WTC11 (cell line): ENCODE results near the gene NAALADL2. TPM values are rescaled to one million over a fixed set of nuclear protein-coding genes. Genes with fewer than 3 reads are reported as not detected.

Source experiments
- ATAC-seq: fragments of 200-7000 bp; cut with Tn5 transposase; 2 replicates; pipeline ENCODE4 v1.10.0; 2021; ENCODE audit warnings: mild to moderate bottlenecking, moderate library complexity
- CTCF ChIA-PET: fragments of 300-600 bp; sonication (Branson Sonifier 250); formaldehyde crosslinking; loops from one replicate; lab custom pipeline; 2021; ENCODE audit warnings: antibody characterized with exemption; lab: Charles Lee
- POLR2A ChIA-PET: fragments of 350-600 bp; sonication (Branson Sonifier 250); formaldehyde crosslinking; loops from one replicate; lab custom pipeline; 2021; ENCODE audit warnings: antibody characterized with exemption; lab: Charles Lee
- DNase-seq: peaks from one replicate; pipeline ENCODE4 v3.0.0; 2021; ENCODE audit warnings: low spot score
- H3K27ac Mint-ChIP-seq: 2 replicates; pipeline ENCODE4 v1.8.0; 2021; ENCODE audit warnings: mixed read lengths
- H3K27me3 Mint-ChIP-seq: 2 replicates; pipeline ENCODE4 v1.8.0; 2021; ENCODE audit warnings: low read depth, mild to moderate bottlenecking, moderate library complexity, mixed read lengths
- H3K36me3 Mint-ChIP-seq: 2 replicates; pipeline ENCODE4 v1.8.0; 2021; ENCODE audit warnings: mixed read lengths
- H3K4me1 Mint-ChIP-seq: 2 replicates; pipeline ENCODE4 v1.8.0; 2022; ENCODE audit warnings: mixed read lengths
- H3K4me3 Mint-ChIP-seq: 2 replicates; pipeline ENCODE4 v1.8.0; 2021; ENCODE audit warnings: mild to moderate bottlenecking, moderate library complexity, mixed read lengths
- H3K9me3 Mint-ChIP-seq: 2 replicates; pipeline ENCODE4 v1.8.0; 2021; ENCODE audit warnings: mixed read lengths
- AR ChIP-seq: fragments of 250-450 bp; sonication (Bioruptor Pico); IDR thresholded peaks from 2 replicates; pipeline ENCODE4 v1.9.0; 2021; ENCODE audit warnings: mild to moderate bottlenecking
- ATF3 ChIP-seq: sonication (generic); formaldehyde crosslinking; conservative IDR thresholded peaks from 2 replicates; pipeline ENCODE4 v1.8.1; 2022; ENCODE audit warnings: mild to moderate bottlenecking, missing genetic modification reagents
- CREB1 ChIP-seq: sonication (generic); formaldehyde crosslinking; IDR thresholded peaks from 2 replicates; pipeline ENCODE4 v1.8.0; 2023; ENCODE audit warnings: mild to moderate bottlenecking, missing genetic modification reagents
- CTCF ChIP-seq: fragments of 200-600 bp; IDR thresholded peaks from 2 replicates; pipeline ENCODE4 v1.8.0; 2022; ENCODE audit warnings: antibody characterized with exemption
- E2F1 ChIP-seq: sonication (generic); formaldehyde crosslinking; IDR thresholded peaks from 2 replicates; pipeline ENCODE4 v1.8.0; 2022; ENCODE audit warnings: mild to moderate bottlenecking, missing genetic modification reagents
- ELF4 ChIP-seq: sonication (generic); formaldehyde crosslinking; IDR thresholded peaks from 2 replicates; pipeline ENCODE4 v1.8.1; 2022; ENCODE audit warnings: low read depth, mild to moderate bottlenecking, moderate library complexity, missing genetic modification reagents
- ETV6 ChIP-seq: sonication (generic); formaldehyde crosslinking; IDR thresholded peaks from 2 replicates; pipeline ENCODE4 v1.8.1; 2022; ENCODE audit warnings: mild to moderate bottlenecking, missing genetic modification reagents
- FOXJ3 ChIP-seq: sonication (generic); formaldehyde crosslinking; IDR thresholded peaks from 2 replicates; pipeline ENCODE4 v1.9.0; 2021; ENCODE audit warnings: missing genetic modification reagents, mild to moderate bottlenecking, borderline replicate concordance
- FOXK1 ChIP-seq: sonication (generic); formaldehyde crosslinking; IDR thresholded peaks from 2 replicates; pipeline ENCODE4 v1.8.0; 2022; ENCODE audit warnings: mild to moderate bottlenecking, moderate library complexity, missing genetic modification reagents
- GRHL2 ChIP-seq: fragments of 250-450 bp; sonication (Bioruptor Pico); IDR thresholded peaks from 2 replicates; pipeline ENCODE4 v1.8.0; 2022; ENCODE audit warnings: mild to moderate bottlenecking, moderate library complexity; ENCODE audit not compliant: insufficient replicate concordance, severe bottlenecking
- HMGA2 ChIP-seq: fragments of 250-450 bp; sonication (Bioruptor Pico); IDR thresholded peaks from 2 replicates; pipeline ENCODE4 v1.4.0; 2021; ENCODE audit warnings: mild to moderate bottlenecking, moderate library complexity
- HMGXB4 ChIP-seq: sonication (generic); formaldehyde crosslinking; IDR thresholded peaks from 2 replicates; pipeline ENCODE4 v1.8.1; 2023; ENCODE audit warnings: mild to moderate bottlenecking, moderate library complexity, missing genetic modification reagents
- IRF2 ChIP-seq: sonication (generic); formaldehyde crosslinking; IDR thresholded peaks from 2 replicates; pipeline ENCODE4 v1.8.0; 2022; ENCODE audit warnings: low read depth, missing genetic modification reagents, borderline replicate concordance
- RELA ChIP-seq: sonication (generic); formaldehyde crosslinking; IDR thresholded peaks from 2 replicates; pipeline ENCODE4 v1.8.1; 2022; ENCODE audit warnings: missing genetic modification reagents, mild to moderate bottlenecking, borderline replicate concordance
- SMAD3 ChIP-seq: sonication (generic); formaldehyde crosslinking; IDR thresholded peaks from 2 replicates; pipeline ENCODE4 v1.8.0; 2022; ENCODE audit warnings: missing genetic modification reagents, mild to moderate bottlenecking, borderline replicate concordance
- SP1 ChIP-seq: sonication (generic); formaldehyde crosslinking; conservative IDR thresholded peaks from 2 replicates; pipeline ENCODE4 v1.8.1; 2022; ENCODE audit warnings: missing genetic modification reagents
- TCF7 ChIP-seq: sonication (generic); formaldehyde crosslinking; IDR thresholded peaks from 2 replicates; pipeline ENCODE4 v1.8.0; 2022; ENCODE audit warnings: mild to moderate bottlenecking, low read depth, missing genetic modification reagents, moderate library complexity
- USF2 ChIP-seq: sonication (generic); formaldehyde crosslinking; IDR thresholded peaks from 2 replicates; pipeline ENCODE4 v1.8.1; 2023; ENCODE audit warnings: mild to moderate bottlenecking, missing genetic modification reagents, moderate library complexity
- ZMAT4 ChIP-seq: fragments of 250-450 bp; sonication (Bioruptor Pico); IDR thresholded peaks from 2 replicates; pipeline ENCODE4 v1.9.0; 2021; ENCODE audit warnings: mild to moderate bottlenecking
- ZNF219 ChIP-seq: sonication (generic); formaldehyde crosslinking; IDR thresholded peaks from 2 replicates; pipeline ENCODE4 v1.8.0; 2023; ENCODE audit warnings: missing genetic modification reagents, mild to moderate bottlenecking, borderline replicate concordance
- ZNF232 ChIP-seq: sonication (generic); formaldehyde crosslinking; IDR thresholded peaks from 2 replicates; pipeline ENCODE4 v1.8.0; 2022; ENCODE audit warnings: mild to moderate bottlenecking, missing genetic modification reagents
- ZNF263 ChIP-seq: sonication (generic); formaldehyde crosslinking; IDR thresholded peaks from 2 replicates; pipeline ENCODE4 v1.8.1; 2022; ENCODE audit warnings: low read depth, mild to moderate bottlenecking, moderate library complexity, missing genetic modification reagents
- ZNF317 ChIP-seq: sonication (generic); formaldehyde crosslinking; IDR thresholded peaks from 2 replicates; pipeline ENCODE4 v1.8.1; 2023; ENCODE audit warnings: low read depth, mild to moderate bottlenecking, moderate library complexity, missing genetic modification reagents, borderline replicate concordance
- ZNF396 ChIP-seq: fragments of 250-450 bp; sonication (Bioruptor Pico); IDR thresholded peaks from 2 replicates; pipeline ENCODE4 v1.8.0; 2021; ENCODE audit warnings: mild to moderate bottlenecking, moderate library complexity, borderline replicate concordance
- total RNA-seq: library from RNA; stranded (reverse); gene quantifications from 3 replicates; pipeline ENCODE4 v1.2.3, GENCODE V29; 2021

Gene NAALADL2
- total RNA-seq, 1 experiment from 2014 or later, result 1.2 TPM

- no peak for TF ChIP-seq E2F1
- no peak for TF ChIP-seq GRHL2
- TF ChIP-seq ZNF232 (CRISPR knock-in tag), result no peak
Observed at GRCh38 chr3:175246234-175246633, 387.1 kb downstream of the NAALADL2 start (continued).

GRCh38 chr3:175246766-175247165 is 387.6 kb downstream of the NAALADL2 start:
- ChIA-PET POLR2A (no interaction called here), CTCF (no interaction called here)
- H3K36me3 Mint-ChIP-seq, result no peaks in the 10 kb centered on the region
- ATAC-seq (no peak), DNase-seq (no peak)
- no peak for TF ChIP-seq USF2 (CRISPR knock-in tag)
- no peak for TF ChIP-seq ETV6 (CRISPR knock-in tag)
- TF ChIP-seq HMGXB4 (CRISPR knock-in tag), result no peak
- TF ChIP-seq ZNF219, result no peak
- no peak for TF ChIP-seq HMGA2
- no peak for TF ChIP-seq ELF4
- TF ChIP-seq TCF7 (CRISPR knock-in tag), result no peak
- no peak for TF ChIP-seq AR (CRISPR knock-in tag)
- TF ChIP-seq FOXJ3 (CRISPR knock-in tag), result no peak
- TF ChIP-seq CREB1 (CRISPR knock-in tag), result no peak
- no peak for TF ChIP-seq RELA
- no peak for TF ChIP-seq ZMAT4
- H3K4me1 Mint-ChIP-seq, result no peaks in the 10 kb centered on the region
- peaks cover 37% of the 10 kb centered on the region for H3K27me3 Mint-ChIP-seq
- no peak overlapping the region for H3K4me3 Mint-ChIP-seq
- H3K27ac Mint-ChIP-seq, result no peak overlapping the region
- H3K9me3 Mint-ChIP-seq, result no peaks in the 10 kb centered on the region

- Mint-ChIP-seq H3K27me3 (peaks cover 37% of the 10 kb centered on the region), H3K27ac (no peak overlapping the region), H3K4me1 (peaks cover 5% of the 10 kb centered on the region), H3K4me3 (no peak overlapping the region), H3K9me3 (no peaks in the 10 kb centered on the region), H3K36me3 (no peaks in the 10 kb centered on the region)
- ATAC-seq (no peak), DNase-seq (no peak)
- ChIA-PET POLR2A (no interaction called here), CTCF (no interaction called here)
- TF ChIP-seq ELF4, result no peak
- TF ChIP-seq ZNF317 (CRISPR knock-in tag), result no peak
- no peak for TF ChIP-seq SMAD3 (CRISPR knock-in tag)
- TF ChIP-seq CTCF, result no peak
- TF ChIP-seq FOXK1 (CRISPR knock-in tag), result no peak
- no peak for TF ChIP-seq RELA
- TF ChIP-seq ATF3 (CRISPR knock-in tag), result no peak
- no peak for TF ChIP-seq SP1 (CRISPR knock-in tag)
- TF ChIP-seq ETV6 (CRISPR knock-in tag), result no peak
- no peak for TF ChIP-seq ZNF219
- no peak for TF ChIP-seq IRF2
- no peak for TF ChIP-seq E2F1
- no peak for TF ChIP-seq ZNF263 (CRISPR knock-in tag)
- TF ChIP-seq GRHL2, result no peak
- TF ChIP-seq ZNF396 (CRISPR knock-in tag), result no peak
Observed at GRCh38 chr3:175247629-175248028, 388.5 kb downstream of the NAALADL2 start.
